Kidney glomerular epithelial cell (primary cell): Measurements from ENCODE around the gene AHNAK.
A peak's percentile ranks its signal among the peaks of the same experiment; 100 is the strongest.
"Not testable (repeated sequence)": the region's sequence is repeated elsewhere in the genome, so short reads cannot be mapped to it uniquely, and the experiment has no call there.

Source experiments
- DNase-seq: peaks from one replicate; lab custom pipeline; 2025; lab: John Stamatoyannopoulos, UW

The AHNAK gene

DNA sequence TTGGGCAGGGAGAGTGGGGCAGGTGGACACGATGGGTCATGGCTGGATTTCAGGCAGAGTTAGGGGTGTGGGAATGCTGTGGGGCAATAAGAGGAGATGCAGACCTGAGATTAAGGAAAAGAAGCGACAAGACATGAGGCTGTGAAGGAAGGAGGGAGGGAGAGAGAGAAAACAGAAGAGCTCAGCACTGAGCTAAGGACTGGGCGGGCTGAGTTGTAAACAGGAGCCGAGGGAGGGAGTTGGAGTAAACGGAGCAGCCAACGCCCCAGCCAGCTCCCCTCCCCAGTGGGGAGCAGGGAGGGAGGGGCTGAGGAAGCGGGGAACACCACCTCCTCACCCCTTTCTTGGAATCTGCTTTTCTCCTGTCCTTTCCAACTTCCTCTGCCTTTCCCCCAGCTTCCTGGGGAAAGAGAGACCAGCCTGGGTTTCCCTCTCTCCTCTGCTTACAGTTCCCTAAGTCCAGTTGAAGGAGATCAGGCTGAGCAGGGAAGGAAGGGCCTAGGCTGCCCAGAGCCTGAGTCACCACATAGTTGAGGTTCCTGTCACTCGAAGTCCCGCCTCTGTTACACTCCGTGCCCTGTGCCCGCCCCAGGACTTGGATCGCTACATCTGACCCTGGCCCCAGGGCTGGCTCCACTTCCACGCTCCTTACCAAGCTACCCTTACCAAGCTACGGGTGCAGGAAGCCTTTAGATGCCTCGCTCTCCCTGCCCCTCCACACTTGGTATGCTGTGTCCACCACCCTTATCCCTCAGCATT lies 6.7 kb upstream of the AHNAK start:
- peak; percentile 97 for DNase-seq

DNA sequence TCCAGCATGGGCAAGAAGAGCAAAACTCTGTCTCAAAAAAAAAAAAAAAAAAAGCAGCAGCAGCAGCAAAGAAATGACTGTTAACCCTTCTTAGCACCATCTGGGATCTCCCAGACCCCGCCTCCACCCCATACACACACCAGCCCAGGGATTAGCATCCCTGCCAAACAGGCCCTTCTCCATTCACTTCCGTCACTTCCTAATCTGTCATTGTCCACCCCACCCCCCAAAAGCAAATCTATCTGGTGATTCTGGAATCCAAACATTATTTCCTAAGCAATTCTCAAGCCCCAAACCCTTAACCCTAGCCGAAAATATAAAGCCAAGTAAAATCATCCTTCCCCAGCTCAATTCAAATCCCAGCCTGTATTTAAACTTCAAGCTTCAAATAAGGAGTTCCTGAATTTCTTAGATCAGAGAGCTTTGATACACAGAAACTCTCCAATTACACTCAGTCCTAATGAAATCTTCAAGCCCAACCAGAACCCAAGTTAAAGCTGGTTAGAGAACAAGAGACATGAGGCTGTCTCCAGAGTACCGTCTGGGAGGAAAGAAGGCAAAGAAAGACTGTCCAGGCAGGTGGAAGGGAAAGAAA lies 6.0 kb upstream of the AHNAK start:
- DNase-seq = no peak

DNA sequence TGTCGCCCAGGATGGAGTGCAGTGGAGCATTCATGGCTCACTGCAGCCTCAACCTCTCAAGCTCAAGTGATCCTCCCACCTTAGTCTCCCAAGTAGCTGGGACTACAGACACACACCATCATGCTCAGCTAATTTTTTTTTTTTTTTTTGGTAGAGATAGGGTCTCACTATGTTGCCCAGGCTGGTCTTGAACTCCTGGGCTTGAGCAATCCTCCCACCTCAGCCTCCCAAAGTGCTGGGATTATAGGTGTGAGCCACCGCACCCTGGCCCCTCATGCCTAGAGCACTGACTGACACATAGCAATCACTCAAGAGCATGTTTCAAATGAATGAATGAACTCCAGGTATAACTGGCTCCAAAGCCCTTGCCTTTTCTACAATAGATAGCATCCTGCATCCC lies 3.9 kb upstream of the AHNAK start:
- not testable (repeated sequence) for DNase-seq

DNA sequence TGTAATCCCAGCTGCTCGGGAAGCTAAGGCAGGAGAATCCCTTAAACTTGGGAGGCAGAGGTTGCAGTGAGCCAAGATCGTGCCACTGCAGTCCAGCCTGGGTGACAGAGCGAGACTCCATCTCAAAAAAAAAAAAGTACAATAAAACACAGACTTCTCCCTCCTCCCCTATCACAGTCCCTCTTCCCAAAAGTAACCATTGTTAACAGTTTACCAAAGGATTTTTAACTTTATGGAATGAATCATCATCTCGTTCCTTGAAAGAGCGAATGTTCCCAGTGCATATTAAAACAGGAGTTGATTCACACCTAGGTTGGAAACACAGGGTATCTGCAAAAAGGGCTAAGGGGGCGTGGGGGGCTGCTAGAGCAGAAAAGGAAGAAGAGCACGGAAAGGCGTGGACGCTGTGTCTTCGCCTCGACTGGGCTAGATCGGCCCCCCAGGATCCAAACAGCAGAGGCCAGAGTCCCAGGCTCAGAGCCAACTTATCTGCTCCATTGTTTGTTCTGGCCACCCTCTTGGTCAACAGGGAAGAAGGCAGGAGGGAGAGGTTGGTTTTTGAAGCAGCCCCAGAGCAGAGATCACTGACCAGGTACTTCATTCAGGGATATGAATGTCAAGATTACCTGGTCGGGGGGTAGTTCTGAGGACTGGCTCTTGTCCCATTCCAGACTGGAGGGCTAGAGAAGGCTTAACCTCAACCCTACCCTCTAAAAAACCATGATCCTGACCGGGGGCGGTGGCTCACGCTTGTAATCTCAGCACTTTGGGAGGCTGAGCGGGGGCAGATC lies 2.1 kb upstream of the AHNAK start:
- DNase-seq = no peak

DNA sequence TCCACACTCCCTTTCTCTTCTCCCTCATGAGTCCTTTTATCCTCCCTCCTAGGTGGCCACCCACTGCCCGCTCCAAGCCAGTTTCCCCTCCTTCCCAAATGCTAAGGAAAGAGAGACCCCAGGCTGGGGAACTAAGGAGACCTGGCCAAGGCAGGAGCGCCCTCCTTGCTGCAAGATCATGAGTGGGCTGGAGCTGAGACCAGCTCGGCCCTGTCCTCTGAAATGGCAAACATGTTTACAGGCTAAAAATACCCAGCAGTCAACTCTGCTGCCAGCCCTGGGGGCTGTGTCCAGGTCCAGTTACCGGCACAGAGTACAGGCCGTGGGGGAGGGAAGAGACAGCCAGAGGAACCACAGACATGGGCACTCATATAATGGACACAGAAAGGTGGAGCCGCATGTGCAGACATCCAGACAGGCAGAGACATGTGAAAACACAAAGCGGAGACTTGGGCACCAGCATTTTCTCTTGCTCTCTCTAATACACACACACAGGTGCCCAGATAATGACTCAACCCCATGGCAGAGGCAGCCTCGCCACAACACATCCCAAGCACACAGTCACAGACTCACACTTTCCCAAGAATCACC lies 1.2 kb upstream of the AHNAK start:
- peak; percentile 58 for DNase-seq

DNA sequence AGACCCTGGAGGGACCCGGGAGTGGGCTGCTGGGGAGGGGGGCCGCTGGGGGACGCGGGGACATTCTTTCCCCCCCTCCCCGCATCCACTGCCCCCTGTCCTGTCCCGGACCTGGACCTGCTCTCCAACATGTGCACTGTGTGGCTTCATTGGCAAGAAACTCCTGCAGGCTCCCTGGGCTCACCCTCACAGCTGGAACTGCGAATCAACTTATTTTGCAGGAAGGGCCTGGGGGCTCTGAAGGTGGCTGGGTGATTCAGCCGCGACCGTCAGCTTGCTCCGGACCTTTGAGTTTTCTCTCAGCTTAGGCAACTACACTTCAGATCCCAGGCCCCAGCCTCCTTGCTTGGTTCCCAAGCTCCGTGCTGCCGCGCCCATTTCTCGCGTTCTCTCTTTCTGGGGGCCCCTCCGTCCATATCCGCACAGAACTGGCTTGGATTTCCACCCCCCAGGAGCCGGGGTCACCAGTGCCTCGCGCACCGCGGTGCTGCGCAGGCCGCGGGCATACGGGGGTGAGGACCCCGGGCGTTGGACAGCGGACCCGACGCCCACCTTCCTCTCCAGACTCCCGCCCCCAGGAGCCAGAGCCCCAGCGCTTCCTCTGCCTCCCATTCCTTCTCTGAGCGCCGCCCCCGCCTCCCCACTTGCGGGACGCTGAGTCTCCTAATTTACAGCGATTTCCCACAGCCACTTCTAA lies 471 bp upstream of the AHNAK start:
- no peak for DNase-seq

DNA sequence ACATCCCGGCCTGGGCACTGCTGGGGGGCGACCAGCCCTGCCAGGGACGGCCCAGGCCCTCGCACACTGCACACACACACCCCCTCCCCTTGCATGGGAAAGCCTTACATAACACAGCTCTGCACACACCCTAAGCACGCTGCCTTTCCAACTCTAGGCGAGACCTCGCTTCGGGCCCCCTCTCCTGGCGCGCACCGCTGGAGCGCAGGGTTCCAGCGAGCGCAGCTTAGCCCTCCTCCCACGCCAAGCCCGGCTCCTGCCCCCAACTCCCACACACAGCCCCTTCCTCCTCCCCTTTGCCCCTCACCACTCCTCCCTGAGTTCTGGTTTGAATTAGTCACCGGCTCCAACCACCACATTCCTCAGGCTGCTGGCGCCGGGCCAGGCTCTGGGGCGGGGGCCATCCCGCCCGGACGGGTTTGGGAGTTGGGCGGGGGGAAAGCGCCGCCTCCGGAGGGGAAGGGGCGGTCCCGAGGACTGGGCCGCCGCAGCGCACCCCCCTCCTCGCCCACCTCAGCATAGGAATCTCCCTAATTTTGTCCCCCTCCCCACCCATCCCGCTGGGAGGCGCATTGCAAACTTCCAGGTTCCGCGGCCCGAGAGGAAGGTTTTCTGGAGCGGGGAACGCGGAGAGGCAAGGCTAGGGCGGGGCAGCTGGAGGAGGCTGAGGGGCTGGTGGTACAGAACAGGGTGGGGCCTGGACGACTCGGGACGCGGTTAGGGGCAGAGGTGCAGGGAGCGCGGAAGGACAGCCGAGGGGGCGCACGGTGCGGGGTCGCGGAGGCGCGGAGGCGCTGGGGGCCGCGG lies 966 bp downstream of the AHNAK start:
- DNase-seq = peak; percentile 94

DNA sequence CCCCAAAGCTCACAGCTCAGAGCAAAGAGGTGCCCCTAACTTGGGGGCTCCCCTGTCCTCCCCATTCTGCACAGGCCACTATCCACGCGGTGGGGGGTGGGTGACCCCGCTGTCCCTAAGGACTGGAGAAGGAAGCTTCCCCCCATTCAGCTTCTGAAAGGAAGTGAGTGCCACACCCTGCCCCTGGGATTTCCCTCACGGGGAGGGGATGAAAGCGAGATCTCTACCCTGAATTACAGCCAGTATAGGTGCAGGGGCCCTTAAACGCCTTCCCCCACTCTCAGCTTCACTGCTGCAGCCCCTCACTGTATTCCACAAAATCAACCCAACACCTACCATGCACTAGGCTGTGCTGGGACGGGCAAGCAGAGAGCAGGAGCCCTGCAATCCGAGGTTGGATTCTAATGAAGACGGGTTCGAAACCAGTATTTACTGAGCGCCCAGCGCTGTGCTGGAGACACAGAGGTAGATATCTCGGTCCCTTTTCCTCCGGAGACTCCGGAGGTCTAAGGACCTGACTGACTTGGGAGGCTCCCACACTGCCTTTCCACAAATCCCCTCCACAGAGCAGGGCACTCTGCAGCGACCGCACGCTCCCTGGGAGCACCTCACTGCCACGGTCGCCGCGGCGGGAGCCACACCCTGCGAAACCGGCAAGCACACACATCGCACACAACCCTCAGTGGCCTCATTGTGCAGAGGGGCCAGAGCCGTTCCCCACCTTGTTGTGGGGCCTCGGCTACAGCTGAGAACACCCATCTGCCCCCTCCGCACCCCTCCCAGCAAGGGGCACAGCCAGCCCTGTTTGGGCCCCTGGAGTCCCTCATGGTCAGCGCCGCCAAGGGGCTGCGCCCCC lies 1.8 kb downstream of the AHNAK start:
- no peak for DNase-seq

DNA sequence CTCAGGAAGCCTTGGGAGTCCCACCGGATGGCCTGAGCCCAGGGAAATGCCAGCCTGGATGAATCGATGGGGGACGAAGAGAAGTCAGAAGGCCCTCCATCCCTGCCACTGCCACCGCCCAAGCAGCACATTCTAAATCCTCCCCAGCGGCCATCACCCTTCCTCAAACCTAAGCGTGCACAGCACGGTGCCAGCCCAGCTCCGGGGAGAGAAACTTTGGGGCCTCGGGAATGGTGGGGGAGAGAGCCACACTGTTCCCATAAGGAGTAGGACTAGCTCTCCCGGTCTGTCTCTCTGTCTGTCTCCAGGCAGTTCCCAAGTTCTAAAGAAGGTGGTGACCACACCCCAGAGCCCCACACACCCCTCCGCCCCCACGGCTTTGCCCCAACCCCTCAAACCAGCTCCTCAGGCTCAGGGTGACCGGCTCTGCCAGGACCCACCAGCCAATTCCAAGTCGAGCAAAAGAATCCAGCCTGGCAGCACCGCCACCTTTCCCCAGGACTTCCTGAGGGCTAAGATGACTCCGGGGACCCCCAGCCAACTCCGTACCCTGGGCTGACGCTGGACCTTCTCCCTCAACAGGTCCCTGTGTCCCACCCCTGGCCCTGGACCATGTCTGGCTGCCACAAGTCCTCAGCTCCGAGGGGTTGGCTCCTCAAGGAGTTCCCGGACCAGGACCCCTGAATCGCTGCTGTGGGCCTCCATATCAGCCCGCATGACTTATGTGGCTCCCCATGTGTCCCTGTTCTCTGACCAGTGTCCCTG lies 2.7 kb downstream of the AHNAK start:
- no peak for DNase-seq

DNA sequence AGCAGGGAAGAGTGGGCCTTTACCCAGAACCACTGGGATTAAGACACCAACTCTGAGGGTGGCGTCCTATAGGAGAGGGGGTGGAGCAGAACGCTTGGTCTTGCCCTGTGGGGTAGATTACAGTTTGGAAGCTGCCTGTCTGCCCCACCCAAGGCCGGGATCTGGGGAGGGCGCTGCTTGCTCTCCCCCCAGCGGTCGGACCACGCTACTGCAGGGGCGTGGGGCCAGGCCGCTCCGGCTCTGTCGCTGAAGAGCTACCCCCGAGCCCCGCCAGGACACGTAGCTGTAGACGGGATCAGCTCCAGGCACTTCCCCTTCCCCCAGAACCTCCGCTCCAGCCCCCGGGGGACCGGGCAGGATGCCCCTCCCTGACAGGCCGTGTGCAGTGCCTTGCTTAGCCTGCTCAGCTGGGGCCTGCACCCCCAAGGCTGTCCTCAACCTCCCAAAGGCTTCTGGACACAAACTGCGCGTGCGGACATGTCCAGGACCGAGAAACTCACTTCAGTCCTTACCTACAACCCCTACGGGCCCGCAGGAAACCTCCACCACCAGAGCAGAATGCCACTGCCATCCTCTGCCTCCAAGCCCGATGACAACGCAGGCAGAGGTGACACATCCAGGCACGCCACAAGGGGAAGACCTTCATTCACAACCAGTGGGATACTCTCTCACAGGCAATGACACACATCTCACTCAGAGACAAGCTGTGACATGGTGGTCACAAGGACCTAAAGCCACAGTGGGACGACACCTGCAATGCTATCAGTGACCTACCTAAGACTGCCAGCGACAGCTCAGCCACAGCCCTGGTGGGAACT lies 3.6 kb downstream of the AHNAK start:
- peak; percentile 64 for DNase-seq

DNA sequence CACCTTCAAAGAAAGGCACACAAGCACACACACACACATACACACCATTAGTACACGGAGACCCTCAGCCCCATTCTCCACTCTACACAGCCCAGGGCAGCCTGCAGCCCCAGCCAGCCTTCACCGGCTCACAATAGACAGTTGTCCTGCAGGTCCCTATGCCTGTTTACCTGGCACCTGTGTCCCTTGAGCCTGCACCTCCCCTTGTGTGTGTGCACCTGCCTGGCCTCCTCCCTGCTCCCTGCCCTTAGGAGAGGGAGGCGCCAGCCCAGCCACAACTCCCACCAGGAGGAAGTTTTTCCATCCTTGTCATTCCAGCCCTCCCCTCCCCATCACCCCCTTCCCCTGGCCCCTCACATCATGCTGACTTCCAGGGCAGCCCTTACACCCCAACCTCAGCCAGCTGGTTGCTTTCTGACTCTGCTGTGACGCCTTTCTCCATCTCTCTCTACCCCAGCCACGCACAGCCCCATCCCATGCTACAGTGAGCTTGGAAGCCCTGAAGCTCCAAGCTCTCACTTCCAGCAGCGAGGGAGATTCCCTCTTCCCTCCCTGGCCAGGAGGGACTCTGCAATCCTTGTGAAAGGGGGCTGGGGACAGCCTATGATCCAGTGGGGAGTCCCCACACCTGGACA lies 4.4 kb downstream of the AHNAK start:
- DNase-seq = no peak

DNA sequence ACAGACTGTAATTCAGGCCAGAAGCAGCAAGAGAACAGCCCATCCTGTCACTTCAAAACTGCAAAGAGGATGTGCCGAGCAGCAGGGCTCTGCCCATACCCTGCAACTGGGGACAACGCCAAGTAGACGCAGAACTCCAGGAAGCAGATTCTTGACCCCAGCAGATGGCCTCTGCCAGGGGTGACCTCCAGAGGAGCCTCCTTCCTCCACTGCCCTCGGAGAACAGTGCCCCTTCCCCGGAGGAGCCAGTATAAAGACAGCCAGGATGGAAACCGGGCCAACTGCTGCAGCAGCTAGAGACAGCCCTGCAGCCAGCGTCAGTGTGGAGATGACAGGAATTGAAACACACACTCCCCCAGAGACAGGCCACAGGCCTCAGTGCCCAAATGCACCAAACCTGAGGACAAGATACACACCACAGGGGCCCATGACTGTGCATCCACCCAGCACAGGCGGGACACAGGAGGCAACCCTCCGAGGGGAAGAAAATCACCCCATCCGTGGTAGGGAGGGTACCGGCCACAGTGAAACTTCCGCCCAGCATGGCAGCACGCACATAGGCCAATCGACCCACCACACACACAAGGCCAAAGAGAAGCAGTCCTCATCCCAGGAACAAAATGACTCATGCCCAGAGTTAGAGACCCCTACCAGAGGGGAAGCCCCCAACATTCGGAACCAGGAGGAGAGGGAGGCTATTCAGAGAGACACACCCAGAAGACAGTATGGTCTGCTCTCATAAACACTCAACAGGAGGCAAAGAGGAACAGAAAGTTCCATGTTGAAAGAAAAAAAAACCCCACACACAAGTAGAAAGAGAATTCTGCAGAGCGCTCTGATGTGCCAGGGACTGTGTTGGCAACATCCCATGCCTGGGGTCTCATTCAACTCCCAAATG lies 5.6 kb downstream of the AHNAK start:
- no peak for DNase-seq

DNA sequence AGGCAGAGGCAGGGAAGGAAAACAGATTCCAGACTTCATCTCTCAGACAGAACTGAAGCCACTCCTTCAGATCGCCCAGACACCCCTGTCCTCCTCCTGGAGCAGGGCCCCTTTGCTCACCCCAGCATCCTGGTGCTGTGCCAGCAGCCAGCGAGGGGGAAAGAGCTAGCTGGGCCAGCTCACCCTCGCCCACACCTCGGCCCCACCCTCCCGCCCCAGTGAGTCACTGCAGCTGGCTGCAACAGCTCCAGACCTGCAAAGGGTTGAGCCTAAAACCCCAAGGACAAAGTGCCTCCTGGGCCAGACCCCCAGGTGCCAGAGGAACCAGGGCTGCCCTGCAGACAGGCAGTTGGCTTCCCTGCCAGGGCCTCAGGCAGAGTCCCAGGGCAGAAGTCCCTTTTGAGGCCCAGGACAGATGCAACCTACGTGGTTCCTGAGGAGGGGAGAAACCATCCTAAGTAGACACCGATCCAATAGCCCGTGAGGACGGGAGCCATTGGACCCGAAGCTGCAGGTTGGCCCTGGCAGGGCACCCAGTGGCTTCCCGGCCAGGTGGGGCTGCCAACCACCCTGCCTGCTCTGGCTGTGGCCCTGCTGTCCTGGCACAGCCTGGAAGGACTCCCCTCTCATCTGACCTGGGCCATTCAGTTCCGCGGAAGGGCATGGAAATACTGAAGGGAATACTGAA lies 7.2 kb downstream of the AHNAK start:
- DNase-seq = peak; percentile 65

DNA sequence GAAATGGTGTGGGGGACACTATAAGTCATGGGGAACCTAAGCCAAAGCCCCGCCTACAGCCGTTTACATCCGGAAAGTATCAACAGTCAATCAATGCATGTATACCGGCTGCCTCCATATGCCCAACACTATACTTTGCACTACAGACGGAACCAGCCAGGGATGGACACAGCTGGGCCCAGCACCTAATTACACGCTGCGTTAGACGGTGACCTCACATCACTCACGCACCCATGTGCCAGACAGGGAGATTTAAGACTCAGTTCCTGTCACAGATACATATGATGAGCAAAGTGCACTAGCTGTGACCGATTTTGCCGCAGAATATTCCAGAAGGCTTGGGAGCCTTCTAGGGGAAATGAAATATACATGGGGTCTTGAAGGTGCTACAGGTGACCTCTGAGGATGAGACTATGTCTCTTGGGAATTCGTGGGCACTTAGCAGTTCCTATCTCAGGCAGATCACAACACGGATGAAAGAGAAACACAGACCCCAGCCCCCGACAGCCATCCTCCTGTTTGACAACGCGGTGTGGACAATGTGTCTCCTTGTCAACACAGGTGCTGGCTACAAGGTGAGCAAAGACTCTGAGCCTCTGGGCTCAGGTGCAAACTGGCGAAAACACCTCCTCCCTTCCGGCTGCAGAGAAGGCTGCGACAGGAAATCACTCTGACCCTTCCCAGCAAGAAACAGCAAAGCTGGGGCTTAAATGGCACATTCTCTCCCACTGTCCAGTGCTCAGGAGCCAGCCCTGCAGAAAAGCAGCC lies 8.0 kb downstream of the AHNAK start:
- DNase-seq = no peak

DNA sequence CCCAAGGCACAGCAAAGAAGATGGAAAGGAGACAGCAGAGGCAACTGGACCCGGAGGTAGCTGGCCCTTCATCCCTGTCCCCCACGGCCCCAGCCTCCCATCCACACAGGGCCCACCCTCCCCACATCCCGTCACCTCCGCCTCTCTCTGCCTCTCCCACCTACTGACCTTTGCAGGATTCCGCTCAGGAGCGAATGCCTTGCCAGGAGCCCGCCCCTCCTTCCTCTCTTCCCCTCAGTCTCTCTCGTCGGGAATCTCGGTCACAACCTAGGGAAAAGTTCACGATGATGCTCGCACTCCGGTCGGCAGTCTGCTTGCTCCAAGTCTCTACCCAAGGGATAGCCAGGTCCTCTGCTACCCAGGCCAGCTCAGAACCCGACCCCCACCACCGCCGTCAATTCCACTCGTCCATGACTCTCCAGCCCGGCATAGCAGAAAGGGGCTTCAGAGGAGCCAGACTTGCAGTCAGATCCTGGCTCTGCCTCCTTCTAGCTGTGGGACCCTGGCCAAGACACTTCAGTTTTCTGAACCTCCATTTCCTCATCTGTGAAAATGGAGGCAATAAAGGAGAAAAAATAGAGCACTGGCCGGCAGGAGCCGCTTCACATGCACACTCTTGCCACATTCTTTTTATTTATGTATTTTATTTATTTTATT lies 10.2 kb downstream of the AHNAK start:
- DNase-seq = no peak
